ENCODE measurements around the gene SCFD2.

GRCh38 chr4:53018471-53018870, 347.4 kb downstream of the SCFD2 start:
- no peak for TF ChIP-seq CTCF (IDR thresholded peaks at IDR 0.05)
- TF ChIP-seq POLR2A (IDR thresholded peaks at IDR 0.05): no peak
- no peak for TF ChIP-seq EP300 (IDR thresholded peaks at IDR 0.05)

Data from sigmoid colon (tissue), 4 donors.